GM21390 (cell line): ENCODE measurements around the gene HELZ.

Source experiments
- ATAC-seq: cut with Tn5 transposase; IDR thresholded peaks from one replicate; pipeline ENCODE4 v1.9.1; 2021; ENCODE audit not compliant: unreplicated experiment

The HELZ gene

DNA sequence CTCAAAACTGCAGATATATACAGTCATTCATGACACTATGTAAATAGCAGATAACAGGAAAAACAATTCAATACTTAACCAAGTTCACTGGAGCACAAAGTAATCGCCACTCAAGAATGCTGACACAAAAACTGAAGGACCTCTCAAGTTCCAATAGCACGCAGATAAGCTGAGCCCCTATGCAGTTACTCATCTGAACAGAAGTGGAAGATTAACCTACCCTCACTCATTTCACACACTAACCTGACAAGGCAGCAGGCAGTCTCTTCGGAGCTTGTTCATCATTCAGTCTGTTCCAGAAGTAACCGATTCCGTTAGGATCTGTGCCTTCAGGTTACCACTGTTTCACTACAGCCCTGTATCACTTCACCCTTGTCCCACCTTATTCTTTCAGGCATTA, 6.0 kb downstream of the HELZ start:
- no peak for ATAC-seq

DNA sequence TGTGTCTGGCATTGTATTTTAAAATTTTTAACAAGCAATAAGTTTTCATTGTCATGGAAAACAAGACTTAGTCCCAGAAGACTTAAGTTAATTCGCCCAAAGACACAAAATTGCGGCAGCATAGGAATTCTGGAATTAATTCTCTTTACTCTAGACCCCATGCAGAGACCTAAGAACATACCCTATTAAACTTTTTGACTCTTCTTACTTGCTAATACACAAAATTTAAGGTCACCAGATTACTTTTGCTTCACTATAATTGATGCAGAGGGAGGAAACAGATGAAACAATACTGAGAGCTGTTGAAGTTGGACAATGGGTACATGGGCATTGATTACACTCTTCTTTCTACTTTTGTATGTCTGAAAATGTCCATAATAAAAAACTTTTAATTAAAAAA, 12.6 kb downstream of the HELZ start:
- no peak for ATAC-seq

DNA sequence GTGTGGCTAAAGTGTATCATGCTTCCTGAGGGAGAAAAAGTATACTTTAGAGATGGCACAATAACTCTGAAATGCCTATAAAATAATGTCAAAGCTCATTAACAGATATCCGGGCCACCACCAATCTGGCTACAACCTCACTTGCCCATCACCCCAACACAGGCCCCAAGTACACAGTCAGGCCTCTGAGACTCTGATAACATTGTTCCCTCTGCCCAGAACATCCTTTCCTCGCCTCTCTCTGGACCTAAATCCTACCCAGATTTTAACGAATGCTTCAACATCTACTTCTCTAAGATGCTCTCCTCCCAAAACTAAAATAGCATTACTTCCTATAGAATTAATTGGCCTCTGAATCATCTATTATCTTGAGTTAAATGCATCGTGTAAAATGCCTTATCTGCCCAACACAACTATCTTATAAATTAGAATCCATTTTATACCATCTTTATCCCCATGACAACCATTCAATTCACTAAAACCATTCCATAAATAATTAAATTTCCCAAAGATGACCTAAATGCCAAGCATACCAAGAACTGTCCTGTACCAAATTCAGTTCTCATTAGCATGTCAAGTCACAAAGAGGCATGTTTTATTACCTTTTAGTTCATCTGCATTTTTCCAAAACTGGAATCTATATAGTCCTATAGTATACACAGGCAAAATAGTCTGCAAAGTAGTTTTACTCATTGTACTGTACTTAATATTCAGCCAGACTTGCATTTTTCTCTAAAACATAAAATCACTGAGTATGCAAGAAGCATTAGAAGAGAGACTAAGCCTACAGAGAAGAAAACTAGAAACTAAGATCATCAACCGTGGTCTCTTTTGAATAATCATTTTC, 15.7 kb downstream of the HELZ start:
- ATAC-seq: no peak

DNA sequence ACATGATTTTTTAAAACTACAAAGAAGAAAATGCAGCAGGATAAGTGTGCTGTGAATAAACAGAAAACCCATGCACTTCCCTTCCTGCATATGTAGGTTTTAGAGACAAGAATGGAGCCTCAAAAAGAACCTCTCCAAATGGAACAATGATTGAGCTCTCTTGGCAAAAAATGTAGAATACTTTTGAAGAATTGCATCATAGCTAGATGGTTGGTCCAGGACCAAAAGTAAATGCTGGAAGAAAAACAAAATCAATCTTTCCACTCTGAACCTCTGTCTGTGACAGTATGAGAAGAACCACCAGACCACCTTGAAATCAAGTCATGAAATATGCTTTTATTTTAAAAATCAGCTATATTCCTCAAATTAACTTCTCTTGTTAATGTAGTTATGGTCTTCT, 17.5 kb downstream of the HELZ start:
- ATAC-seq: no peak

DNA sequence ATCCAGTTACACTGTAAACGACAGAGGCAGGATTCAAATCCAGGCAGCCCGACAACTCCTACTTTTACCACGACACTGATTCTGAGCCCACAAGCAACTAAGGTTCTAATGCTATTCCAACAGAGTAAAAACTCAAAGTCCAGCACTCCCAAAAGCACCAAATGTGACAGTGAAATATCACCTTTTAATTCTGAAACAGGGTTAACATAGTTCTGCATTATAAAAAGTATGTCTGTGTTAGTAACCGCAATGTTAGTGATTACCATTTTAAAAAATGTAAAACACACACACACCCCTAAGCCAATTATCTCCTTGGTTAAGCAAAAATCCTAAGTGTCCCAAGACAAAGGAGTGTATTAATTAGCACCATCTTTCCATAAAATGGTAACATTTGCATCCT, 19.7 kb downstream of the HELZ start:
- ATAC-seq: no peak

DNA sequence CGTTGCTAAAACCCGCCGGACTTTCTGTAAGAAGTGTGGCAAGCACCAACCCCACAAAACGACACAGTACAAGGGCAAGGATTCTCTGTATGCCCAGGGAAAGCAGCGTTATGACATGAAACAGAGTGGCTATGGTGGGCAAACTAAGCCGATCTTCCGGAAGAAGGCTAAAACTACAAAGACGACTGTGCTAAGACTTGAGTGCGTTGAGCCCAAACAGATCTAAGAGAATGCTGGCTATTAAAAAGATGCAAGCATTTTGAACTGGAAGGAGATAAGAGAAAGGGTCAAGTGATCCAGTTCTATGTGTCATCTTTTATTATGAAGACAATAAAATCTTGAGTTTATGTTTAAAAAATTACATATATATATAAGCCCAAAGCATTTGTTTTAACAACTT, 20.3 kb downstream of the HELZ start:
- no peak for ATAC-seq

DNA sequence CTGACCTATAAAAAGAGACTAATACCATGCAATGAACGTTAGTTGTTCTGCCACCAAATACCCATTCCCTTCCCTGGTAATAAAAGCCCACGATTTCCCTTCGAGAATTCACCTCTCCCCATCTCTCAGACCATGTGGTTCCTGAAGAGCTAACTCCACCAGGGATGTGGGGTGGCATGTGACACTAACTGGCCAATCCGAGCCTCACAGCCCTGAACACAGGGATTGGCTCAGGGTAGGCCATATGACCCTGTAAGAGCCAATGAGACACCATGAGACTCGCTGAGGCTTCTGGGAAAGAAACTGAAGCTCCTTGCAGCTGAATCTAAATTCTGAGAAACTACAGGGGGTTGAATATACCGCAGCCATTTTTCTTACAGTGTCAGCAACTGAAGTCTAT, 21.1 kb downstream of the HELZ start:
- no peak for ATAC-seq

DNA sequence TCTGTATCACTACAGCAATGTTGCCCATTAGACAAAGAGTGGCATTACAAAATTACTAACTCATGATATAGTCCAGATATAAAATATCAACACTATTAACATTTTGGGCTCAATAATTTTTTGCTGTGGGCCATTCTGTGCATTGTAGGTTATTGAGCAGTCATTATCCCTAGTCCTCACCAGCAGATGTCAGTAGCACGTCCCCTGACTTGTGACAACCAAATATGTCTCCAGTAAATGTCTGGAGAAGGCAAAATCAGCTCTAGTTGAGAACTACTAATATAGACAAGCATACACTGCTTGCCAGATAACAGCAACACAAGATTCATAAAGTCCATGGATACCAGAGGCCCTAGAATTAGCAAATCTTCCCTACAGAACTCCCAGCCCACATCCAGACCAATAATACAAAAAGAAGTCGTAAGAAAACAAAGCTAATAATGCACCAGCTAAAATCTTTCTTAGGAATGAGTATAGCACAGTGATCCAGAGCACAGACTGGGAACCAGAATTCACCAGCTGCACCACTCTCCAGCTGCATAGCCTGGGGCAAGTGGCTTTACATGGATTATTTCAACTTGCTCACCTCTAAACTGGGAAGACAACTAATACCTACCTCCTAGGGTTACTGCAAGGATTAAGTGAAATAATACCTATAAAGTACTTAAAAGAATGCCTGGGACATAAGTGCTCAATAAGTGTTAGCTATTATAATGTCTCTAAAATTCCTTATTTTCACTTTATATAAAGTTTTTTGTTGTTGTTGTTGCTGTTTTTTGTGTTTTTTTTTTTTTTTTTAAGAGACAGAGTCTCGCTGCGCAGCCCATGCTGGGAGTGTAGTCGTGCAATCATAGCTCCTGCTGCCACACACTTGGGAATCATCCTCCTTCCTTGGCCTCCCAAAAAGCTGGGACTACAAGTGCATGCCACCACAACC, 23.7 kb downstream of the HELZ start:
- no peak for ATAC-seq

DNA sequence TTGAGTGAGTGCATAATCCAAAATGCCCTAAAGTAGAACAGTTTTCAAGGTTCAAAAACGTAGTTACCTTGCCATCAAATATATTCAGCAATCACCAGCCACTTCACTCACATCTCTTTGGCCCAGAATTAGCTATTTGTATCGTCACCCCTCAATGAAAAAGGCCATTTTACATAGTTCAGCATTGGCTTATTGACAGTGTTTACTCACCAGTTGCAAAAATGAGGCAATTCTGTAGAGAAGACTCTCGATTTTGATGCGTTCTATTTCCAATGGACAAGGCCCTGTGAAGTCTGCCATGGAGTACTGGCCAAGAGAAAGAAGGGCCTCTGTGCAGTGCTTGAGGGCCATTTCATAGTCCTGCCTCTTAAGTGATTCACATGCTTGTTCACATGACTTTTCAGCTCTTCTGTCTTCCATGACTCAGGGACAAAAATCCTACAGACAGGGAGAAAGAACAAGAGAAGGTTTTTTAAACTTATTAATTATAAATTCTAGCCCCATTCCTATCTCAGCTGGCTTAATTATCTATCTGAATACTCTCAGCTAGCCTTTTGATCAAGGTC, 26.5 kb downstream of the HELZ start:
- no peak for ATAC-seq

DNA sequence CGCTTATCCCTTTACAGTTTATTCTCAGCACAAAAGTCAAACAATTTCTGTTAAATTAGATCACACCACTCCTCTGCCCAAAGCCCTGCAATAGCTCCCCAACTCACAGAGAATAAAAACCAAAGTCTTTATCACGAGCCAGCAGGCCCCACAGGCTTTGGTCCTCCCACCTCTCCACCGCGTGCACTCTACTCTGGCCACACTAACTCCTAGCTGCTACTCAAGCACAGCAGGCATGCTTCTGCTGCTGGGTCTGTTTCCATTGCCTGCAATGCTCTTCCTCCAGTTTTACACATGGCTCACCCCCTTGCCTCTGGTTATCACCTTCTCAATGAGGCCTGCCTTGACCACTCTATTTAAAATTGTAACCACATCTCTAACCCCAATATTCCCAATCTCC, 27.6 kb downstream of the HELZ start:
- ATAC-seq: no peak

DNA sequence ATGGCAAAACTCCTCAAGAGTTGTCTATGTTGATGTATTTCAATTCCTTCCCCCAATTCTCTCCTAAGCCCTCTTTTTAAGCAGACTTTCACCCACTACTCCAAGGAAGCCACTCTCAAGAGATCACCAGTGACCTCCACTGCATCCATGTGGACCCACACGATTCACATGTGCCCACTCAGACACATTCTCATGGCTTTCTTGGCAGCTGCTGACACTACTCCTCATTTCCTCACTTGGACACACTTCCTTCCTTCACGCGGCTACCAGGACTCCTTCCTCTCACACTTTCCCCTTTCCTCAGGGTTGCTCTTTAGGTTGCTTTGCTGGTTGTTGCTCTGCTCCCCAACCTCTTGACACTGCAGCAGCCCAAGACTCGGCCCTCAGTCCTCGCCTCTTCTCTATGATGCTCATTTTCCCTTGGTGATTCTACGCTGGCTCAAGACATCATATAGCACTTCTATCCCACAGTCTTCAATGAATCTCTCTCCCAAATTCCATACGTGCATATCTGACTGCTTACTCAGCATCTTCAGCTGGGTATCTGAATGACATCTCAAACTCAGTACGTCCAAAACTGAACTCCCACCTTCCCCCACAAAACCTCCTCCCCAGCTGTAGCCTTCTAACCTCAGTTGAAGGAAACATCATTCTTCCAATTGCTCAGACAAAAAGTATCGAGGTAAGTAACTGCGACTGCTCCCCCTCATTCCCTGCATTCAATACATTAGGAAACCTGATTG, 28.2 kb downstream of the HELZ start:
- no peak for ATAC-seq

DNA sequence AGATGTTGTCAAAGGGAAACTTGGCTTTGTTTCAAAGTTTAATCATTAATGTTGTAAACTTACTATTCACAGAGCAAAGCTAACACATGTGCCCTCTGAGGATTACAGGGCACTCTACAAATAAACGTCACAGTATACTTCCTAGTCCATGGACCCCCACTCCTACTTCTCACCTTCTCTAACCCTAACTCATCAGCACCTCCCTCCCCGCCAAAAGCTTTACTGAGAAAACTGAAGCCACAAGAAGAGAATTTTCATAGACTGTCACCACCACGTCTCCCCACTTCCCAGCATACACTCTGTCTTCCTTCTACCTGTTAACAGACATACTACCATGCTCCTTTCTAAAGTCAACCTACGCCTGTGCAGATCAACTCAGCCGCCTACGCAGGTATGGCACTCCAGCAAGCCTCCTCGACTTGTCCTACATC, 29.0 kb downstream of the HELZ start:
- no peak for ATAC-seq

DNA sequence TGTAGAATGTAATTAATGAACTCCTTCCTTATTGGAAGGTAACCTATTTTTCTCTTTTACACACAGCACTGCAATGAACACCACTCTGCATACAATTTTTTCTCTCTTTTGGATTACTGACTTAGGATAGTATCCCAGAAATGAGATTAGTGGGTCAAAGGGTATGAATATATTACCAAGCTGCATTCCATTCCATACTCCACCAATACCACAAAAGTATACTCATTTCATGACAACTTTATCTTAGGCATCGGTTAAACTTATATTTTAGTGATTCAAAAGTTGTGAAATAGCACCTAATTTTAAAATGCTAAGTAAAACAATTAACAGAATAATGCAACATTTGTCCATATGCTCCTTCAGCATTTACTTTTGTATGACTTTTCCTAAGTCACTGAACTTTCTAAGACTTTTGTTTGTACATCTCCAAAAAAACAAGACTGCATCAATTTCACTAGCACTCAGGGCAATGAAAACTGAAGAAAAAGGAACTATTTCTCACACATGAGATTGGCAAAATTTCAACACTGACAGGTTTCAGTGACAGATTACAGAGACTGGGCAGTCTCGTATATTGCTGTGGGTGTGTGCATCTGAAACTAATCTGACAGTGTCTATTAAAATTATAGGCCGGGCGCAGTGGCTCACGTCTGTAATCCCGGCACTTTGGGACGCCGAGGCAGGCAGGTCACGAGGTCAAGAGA, 32.1 kb downstream of the HELZ start:
- no peak for ATAC-seq

DNA sequence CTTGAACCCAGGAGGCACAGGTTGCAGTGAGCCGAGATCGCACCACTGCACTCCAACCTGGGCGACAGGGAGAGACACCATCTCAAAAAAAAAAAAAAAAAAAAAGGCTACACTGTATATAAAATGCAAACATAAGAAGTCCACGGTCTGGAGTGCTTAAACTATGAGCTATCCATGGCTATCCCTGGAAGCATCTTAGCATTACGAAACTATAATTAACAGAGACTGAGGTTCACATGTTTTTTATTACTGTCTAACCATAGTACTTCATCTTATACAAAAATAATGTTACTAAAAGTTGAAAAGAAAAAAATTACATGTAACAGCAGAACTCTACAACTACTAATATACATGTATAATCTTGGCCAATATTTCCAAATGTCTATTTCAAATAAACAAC, 32.8 kb downstream of the HELZ start:
- ATAC-seq: no peak

DNA sequence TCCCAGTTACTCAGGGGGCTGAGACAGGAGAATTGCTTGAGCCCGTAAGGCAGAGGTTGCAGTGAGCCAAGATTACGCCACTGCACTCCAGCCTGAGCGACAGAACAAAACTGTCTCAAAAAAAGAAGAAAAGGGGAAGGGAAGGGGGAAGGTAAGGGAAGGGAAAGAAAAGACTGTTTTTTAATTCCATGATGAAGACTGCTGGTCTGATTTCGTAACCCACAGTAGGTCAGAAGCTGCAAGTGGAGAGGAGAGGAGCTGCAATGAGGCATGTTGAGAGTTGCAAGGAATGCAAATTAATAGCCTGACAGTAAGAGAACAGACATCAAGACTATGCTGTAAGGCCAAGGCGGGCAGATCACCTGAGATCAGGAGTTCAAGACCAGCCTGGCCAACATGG, 33.3 kb downstream of the HELZ start:
- no peak for ATAC-seq

DNA sequence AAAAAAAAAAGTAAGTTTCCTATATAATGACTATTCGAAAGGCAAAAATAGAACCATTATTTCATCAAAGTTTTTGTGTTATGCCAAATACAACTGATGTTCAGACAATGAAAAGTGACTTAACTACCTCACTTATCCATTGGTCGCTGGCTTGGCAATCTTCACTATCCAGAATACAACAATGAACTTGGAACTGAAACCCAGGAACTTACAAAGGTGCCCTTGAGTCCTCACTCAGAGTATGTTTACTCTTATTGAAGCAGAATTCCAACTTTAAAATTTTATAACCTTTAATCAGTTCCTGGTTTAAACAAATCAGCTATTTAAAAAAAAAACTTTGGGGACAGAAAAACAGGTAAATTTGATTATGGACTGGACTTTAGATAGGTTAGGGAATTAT, 34.1 kb downstream of the HELZ start:
- ATAC-seq: no peak

DNA sequence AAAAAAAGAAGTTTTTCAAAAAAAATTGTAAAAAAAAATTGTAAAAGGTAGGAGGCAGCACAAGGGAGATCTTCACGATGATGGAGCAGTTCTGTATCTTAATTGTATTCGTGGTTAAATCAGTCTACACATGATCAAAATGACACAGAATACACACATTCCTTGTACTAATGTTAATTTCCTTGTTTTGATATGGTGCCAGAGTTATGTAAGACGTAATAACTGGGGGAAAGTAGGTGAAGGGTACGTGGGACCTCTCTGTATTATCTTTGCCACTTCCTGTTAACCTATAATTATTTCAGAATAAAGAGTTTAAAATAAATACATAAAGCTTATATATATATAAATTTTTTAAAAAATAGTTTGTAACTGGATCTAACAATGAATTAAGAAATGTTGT, 36.8 kb downstream of the HELZ start:
- ATAC-seq: no peak

DNA sequence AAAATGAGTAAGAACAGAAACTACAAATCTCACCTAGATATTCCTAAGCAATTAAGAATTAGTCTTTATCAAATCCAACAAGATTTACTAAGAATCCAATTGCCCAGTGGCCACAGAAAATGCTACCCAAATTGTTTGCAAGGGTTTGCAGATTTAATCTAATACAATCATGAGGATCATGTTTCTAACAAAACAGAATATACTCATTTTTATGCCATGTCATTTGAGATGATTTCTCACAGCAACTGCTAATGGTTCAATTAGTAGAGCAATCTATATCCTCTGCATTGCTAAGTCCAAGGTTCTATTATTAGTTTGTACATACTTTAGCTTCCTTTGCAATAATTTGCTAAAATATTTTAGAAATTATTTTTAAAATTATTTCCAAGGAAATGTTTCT, 41.2 kb downstream of the HELZ start:
- no peak for ATAC-seq

DNA sequence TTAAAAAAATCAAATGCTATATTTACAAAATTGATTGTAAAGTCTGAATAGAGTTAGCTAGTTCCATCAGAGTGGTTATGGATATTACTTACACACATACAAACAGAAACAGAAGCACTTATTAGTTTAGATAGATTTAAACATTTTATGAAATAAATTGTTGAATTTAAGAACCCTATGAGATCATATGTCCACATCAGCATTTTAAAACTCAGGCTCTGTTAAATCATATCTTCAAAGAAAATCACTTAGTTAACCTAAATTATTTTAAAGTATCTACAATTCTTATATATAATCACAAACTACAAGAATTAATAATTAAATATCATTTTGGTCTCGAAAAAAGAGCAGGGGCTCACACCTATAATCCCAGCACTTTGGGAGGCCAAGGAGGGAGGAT, 42.5 kb downstream of the HELZ start:
- no peak for ATAC-seq

DNA sequence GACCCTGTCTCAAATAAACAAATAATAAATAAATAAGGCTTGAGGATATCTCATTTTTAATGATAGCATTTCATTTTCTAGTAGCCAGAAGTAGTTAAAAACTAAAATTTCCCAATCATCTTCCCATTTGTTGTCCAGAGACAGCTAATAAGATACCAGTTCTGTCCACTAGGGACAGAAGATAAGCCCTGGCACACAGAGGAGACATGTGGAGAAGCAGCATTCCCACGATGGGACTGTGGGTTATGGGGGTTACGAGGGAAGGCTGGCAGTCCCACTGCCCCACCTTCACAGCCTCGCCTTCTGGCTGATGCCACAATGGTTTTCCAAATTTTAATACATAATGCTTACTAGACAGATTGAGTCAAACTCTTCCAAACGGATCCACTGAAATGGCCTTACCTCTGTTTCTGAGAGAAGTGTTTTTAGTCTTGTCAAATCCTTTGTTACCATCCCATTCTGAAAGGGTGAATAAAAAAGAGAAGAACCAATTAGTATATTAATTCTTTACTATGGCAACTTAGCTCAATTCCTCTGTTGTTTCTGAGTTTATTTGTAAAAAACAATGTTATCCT, 44.2 kb downstream of the HELZ start:
- no peak for ATAC-seq
